Stimulated activated CD4-positive, alpha-beta T cell treated with anti-CD3 and anti-CD28 coated beads, TNF-alpha, amount 100 ng/mL, for 4 hours (primary cell): Measurements from ENCODE around the gene SV2B.

Experiments
- DNase-seq, 3 experiments: peaks; one replicate each; pipeline ENCODE4 v3.0.0-alpha.2; 2020; ENCODE audit warnings: low read depth in 3 of 3

Gene SV2B

GRCh38 chr15:91192285-91192684 lies 92.2 kb downstream of the SV2B start:
- no peak for DNase-seq

GRCh38 chr15:91192690-91193377 lies 92.8 kb downstream of the SV2B start:
- DNase-seq = no peak

GRCh38 chr15:91193378-91193720 lies 93.3 kb downstream of the SV2B start:
- DNase-seq = no peak

- DNase-seq = no peak
Observed at GRCh38 chr15:91196127-91196526, 96.1 kb downstream of the SV2B start.

- no peak for DNase-seq
Observed at GRCh38 chr15:91196768-91197167, 96.7 kb downstream of the SV2B start.

- no peak for DNase-seq
Observed at GRCh38 chr15:91199511-91199910, 99.5 kb downstream of the SV2B start.

- DNase-seq = no peak
Observed at GRCh38 chr15:91200101-91200754, 100.2 kb downstream of the SV2B start.

GRCh38 chr15:91202510-91203102 lies 102.5 kb downstream of the SV2B start:
- DNase-seq = no peak

- DNase-seq = no peak
Observed at GRCh38 chr15:91203619-91204203, 103.7 kb downstream of the SV2B start.

GRCh38 chr15:91208371-91208770 lies 108.3 kb downstream of the SV2B start:
- DNase-seq = no peak

- no peak for DNase-seq
Observed at GRCh38 chr15:91209318-91209717, 109.3 kb downstream of the SV2B start.

- DNase-seq = no peak
Observed at GRCh38 chr15:91209726-91210125, 109.7 kb downstream of the SV2B start.

GRCh38 chr15:91214675-91215590 lies 114.9 kb downstream of the SV2B start:
- DNase-seq = no peak

GRCh38 chr15:91216000-91216399 lies 115.9 kb downstream of the SV2B start:
- no peak for DNase-seq

GRCh38 chr15:91219206-91219605 lies 119.1 kb downstream of the SV2B start:
- no peak for DNase-seq

GRCh38 chr15:91222052-91222451 lies 122.0 kb downstream of the SV2B start:
- DNase-seq = no peak

GRCh38 chr15:91223863-91224262 lies 123.8 kb downstream of the SV2B start:
- DNase-seq = no peak

GRCh38 chr15:91224755-91225380 lies 124.8 kb downstream of the SV2B start:
- no peak for DNase-seq

- DNase-seq = no peak
Observed at GRCh38 chr15:91225741-91226140, 125.7 kb downstream of the SV2B start.

- DNase-seq = no peak
Observed at GRCh38 chr15:91227117-91227516, 127.1 kb downstream of the SV2B start.

GRCh38 chr15:91227766-91228165 lies 127.7 kb downstream of the SV2B start:
- DNase-seq = no peak
